Measurements from ENCODE around the gene RABGAP1.

Gene RABGAP1

GRCh38 chr9:123035791-123036190, 95.0 kb downstream of the RABGAP1 start:
- no peak for TF ChIP-seq CTCF (IDR thresholded peaks at IDR 0.05; ENCODE audit: low read depth, low read length)

GRCh38 chr9:123036893-123037545, 96.2 kb downstream of the RABGAP1 start:
- no peaks in the 10 kb centered on the region for H3K9me3 ChIP-seq (ENCODE audit: severe bottlenecking)
- H3K36me3 ChIP-seq = peaks cover 14% of the 10 kb centered on the region
- H3K4me3 ChIP-seq (ENCODE audit: low read depth, low read length) = no peak overlapping the region
- DNase-seq = no peak
- TF ChIP-seq CTCF (IDR thresholded peaks at IDR 0.05; ENCODE audit: low read depth, low read length) = no peak
- no peaks in the 10 kb centered on the region for H3K27me3 ChIP-seq (ENCODE audit: insufficient read depth, low read depth, severe bottlenecking)
- no peak overlapping the region for H3K27ac ChIP-seq

More at GRCh38 chr9:123035791-123036190, 95.0 kb downstream of the RABGAP1 start:
- no peak overlapping the region for H3K27ac ChIP-seq
- no peak overlapping the region for H3K4me3 ChIP-seq (ENCODE audit: low read depth, low read length)
- no peaks in the 10 kb centered on the region for H3K9me3 ChIP-seq (ENCODE audit: severe bottlenecking)
- H3K27me3 ChIP-seq (ENCODE audit: insufficient read depth, low read depth, severe bottlenecking) = no peaks in the 10 kb centered on the region
- peaks cover 9% of the 10 kb centered on the region for H3K36me3 ChIP-seq
- no peak for DNase-seq

GRCh38 chr9:123039617-123040219, 98.9 kb downstream of the RABGAP1 start:
- no peak overlapping the region for H3K4me3 ChIP-seq (ENCODE audit: low read depth, low read length)
- no peak overlapping the region for H3K27ac ChIP-seq
- no peak for TF ChIP-seq CTCF (IDR thresholded peaks at IDR 0.05; ENCODE audit: low read depth, low read length)
- no peaks in the 10 kb centered on the region for H3K9me3 ChIP-seq (ENCODE audit: severe bottlenecking)
- H3K27me3 ChIP-seq (ENCODE audit: insufficient read depth, low read depth, severe bottlenecking) = no peaks in the 10 kb centered on the region
- DNase-seq = no peak
- H3K36me3 ChIP-seq = peaks cover 14% of the 10 kb centered on the region

GRCh38 chr9:123040801-123041200, 100.0 kb downstream of the RABGAP1 start:
- no peak for DNase-seq
- Histone ChIP-seq H3K27me3 (ENCODE audit: insufficient read depth, low read depth, severe bottlenecking) (no peaks in the 10 kb centered on the region), H3K27ac (no peak overlapping the region), H3K36me3 (peaks cover 11% of the 10 kb centered on the region), H3K4me3 (ENCODE audit: low read depth, low read length) (no peak overlapping the region), H3K9me3 (ENCODE audit: severe bottlenecking) (no peaks in the 10 kb centered on the region)
- TF ChIP-seq CTCF (IDR thresholded peaks at IDR 0.05; ENCODE audit: low read depth, low read length) = no peak

GRCh38 chr9:123041489-123041888, 100.7 kb downstream of the RABGAP1 start:
- H3K4me3 ChIP-seq (ENCODE audit: low read depth, low read length) = no peak overlapping the region
- no peak for TF ChIP-seq CTCF (IDR thresholded peaks at IDR 0.05; ENCODE audit: low read depth, low read length)
- H3K27ac ChIP-seq = no peak overlapping the region
- DNase-seq = no peak
- no peaks in the 10 kb centered on the region for H3K9me3 ChIP-seq (ENCODE audit: severe bottlenecking)
- H3K27me3 ChIP-seq (ENCODE audit: insufficient read depth, low read depth, severe bottlenecking) = no peaks in the 10 kb centered on the region
- H3K36me3 ChIP-seq = peaks cover 11% of the 10 kb centered on the region

All from WERI-Rb-1 (cell line).